ENCODE data around the gene GPR85. TPM values are rescaled to one million over a fixed set of nuclear protein-coding genes. Genes with fewer than 3 reads are reported as not detected.

Gene GPR85
- total RNA-seq, 1 experiment from 2014 or later: not detected

DNA sequence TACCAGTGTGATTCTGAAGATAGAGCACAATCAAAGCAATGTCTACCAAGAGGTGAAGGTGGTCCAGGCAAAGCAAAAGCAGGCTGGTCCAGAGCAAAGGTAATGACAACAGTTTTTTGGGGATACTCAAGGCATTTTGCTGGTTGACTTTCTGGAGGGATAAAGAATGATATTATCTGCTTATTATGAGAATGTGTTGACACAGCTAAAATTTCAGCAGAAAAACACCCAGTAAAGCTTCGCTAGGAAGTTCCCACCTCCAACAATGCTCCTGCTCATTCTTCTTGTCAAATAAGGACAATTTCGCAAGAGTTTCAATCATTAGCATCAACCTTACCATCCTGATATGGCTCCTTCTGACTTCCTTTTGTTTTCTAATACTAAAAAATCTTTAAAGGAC lies 24.1 kb downstream of the GPR85 start:
- H3K4me1 ChIP-seq (ENCODE audit: insufficient read depth, low read length): no peaks in the 10 kb centered on the region
- H3K9ac ChIP-seq (ENCODE audit: extremely low read depth, insufficient read length, low read length): no peak overlapping the region
- no peak overlapping the region for H2BK120ac ChIP-seq (ENCODE audit: low read depth, low read length, poor library complexity, severe bottlenecking)
- H3K27me3 ChIP-seq (ENCODE audit: insufficient read depth, low read length): peaks cover 2% of the 10 kb centered on the region; the same call in 1 of the 2 replicates
- H3K27ac ChIP-seq (ENCODE audit: insufficient read length, low read depth, low read length): no peak overlapping the region
- H3K79me1 ChIP-seq (ENCODE audit: insufficient read depth, low read depth, low read length, poor library complexity, severe bottlenecking): no peaks in the 10 kb centered on the region
- H3K9me3 ChIP-seq (ENCODE audit: control insufficient read depth, low read depth, low read length): no peaks in the 10 kb centered on the region
- H4K91ac ChIP-seq (ENCODE audit: insufficient read length, low read depth, low read length): no peak overlapping the region
- H2BK20ac ChIP-seq (ENCODE audit: low read depth, low read length, poor library complexity, severe bottlenecking): no peak overlapping the region
- H3K18ac ChIP-seq (ENCODE audit: insufficient read length, low read depth, low read length): no peak overlapping the region
- no peak overlapping the region for H2AFZ ChIP-seq (ENCODE audit: low read length)
- H3K14ac ChIP-seq (ENCODE audit: insufficient read depth, low read length): no peak overlapping the region
- H3K27ac Mint-ChIP-seq: no peak overlapping the region
- no peak overlapping the region for H3K4me2 ChIP-seq (ENCODE audit: insufficient read depth, insufficient read length, low read length)
- peaks cover 22% of the 10 kb centered on the region for H3K27me3 Mint-ChIP-seq (ENCODE audit: low read depth)
- H3K23me2 ChIP-seq (ENCODE audit: insufficient read length, low read depth, low read length, poor library complexity, severe bottlenecking): no peaks in the 10 kb centered on the region
- no peaks in the 10 kb centered on the region for H3K36me3 Mint-ChIP-seq (ENCODE audit: insufficient read depth in 1 of 3, low read depth in 3 of 3)
- no peak overlapping the region for H2BK15ac ChIP-seq (ENCODE audit: low read depth, low read length)
- H3K23ac ChIP-seq (ENCODE audit: insufficient read length, low read depth, low read length): no peak overlapping the region
- no CpG with 5 or more reads among the region's 2 CpGs for WGBS (ENCODE audit: extremely low coverage, insufficient read length, low lambda C conversion rate)
- H3K4me3 Mint-ChIP-seq: no peak overlapping the region
- H3K4ac ChIP-seq (ENCODE audit: low read depth, low read length): no peak overlapping the region
- no peak overlapping the region for H2BK5ac ChIP-seq (ENCODE audit: insufficient read length, low read length)
- H2AK5ac ChIP-seq (ENCODE audit: insufficient read length, low read length): no peak overlapping the region
- H3T11ph ChIP-seq (ENCODE audit: low read length): no peak overlapping the region
- H3K9me3 Mint-ChIP-seq: no peaks in the 10 kb centered on the region
- H4K20me1 ChIP-seq (ENCODE audit: control insufficient read depth, insufficient read depth, insufficient read length): no peaks in the 10 kb centered on the region
- no peak for DNase-seq
- H3K79me2 ChIP-seq (ENCODE audit: insufficient read depth, low read length): no peaks in the 10 kb centered on the region
- no peak overlapping the region for H2BK12ac ChIP-seq (ENCODE audit: insufficient read length, low read depth, low read length)
- no peak overlapping the region for H4K5ac ChIP-seq (ENCODE audit: insufficient read length, low read depth, low read length)
- H3K56ac ChIP-seq (ENCODE audit: insufficient read length, low read depth, low read length): no peak overlapping the region
- no peaks in the 10 kb centered on the region for H3K4me1 Mint-ChIP-seq
- TF ChIP-seq, protein P1, sequence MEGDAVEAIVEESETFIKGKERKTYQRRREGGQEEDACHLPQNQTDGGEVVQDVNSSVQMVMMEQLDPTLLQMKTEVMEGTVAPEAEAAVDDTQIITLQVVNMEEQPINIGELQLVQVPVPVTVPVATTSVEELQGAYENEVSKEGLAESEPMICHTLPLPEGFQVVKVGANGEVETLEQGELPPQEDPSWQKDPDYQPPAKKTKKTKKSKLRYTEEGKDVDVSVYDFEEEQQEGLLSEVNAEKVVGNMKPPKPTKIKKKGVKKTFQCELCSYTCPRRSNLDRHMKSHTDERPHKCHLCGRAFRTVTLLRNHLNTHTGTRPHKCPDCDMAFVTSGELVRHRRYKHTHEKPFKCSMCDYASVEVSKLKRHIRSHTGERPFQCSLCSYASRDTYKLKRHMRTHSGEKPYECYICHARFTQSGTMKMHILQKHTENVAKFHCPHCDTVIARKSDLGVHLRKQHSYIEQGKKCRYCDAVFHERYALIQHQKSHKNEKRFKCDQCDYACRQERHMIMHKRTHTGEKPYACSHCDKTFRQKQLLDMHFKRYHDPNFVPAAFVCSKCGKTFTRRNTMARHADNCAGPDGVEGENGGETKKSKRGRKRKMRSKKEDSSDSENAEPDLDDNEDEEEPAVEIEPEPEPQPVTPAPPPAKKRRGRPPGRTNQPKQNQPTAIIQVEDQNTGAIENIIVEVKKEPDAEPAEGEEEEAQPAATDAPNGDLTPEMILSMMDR (conservative IDR thresholded peaks at IDR 0.05): no peak
- H4K8ac ChIP-seq (replicated peaks; ENCODE audit: insufficient read length, low read depth, low read length): no peak overlapping the region
